ENCODE measurements around the gene GTF3C5.

The GTF3C5 gene

GRCh38 chr9:133050781-133051180, 20.0 kb downstream of the GTF3C5 start:
- Histone ChIP-seq H3K36me3 (peaks cover 98% of the 10 kb centered on the region), H3K27me3 (ENCODE audit: insufficient read depth, low read depth, severe bottlenecking) (no peaks in the 10 kb centered on the region), H3K9me3 (ENCODE audit: severe bottlenecking) (no peaks in the 10 kb centered on the region), H3K27ac (no peak overlapping the region), H3K4me3 (ENCODE audit: low read depth, low read length) (no peak overlapping the region)
- no peak for TF ChIP-seq CTCF (IDR thresholded peaks at IDR 0.05; ENCODE audit: low read depth, low read length)
- DNase-seq = no peak

GRCh38 chr9:133051281-133051900, 20.6 kb downstream of the GTF3C5 start:
- no peak for TF ChIP-seq CTCF (IDR thresholded peaks at IDR 0.05; ENCODE audit: low read depth, low read length)
- Histone ChIP-seq H3K9me3 (ENCODE audit: severe bottlenecking) (no peaks in the 10 kb centered on the region), H3K27ac (no peak overlapping the region), H3K36me3 (peaks cover 98% of the 10 kb centered on the region), H3K4me3 (ENCODE audit: low read depth, low read length) (no peak overlapping the region), H3K27me3 (ENCODE audit: insufficient read depth, low read depth, severe bottlenecking) (no peaks in the 10 kb centered on the region)
- DNase-seq = no peak

- H3K9me3 ChIP-seq (ENCODE audit: severe bottlenecking) = no peaks in the 10 kb centered on the region
- no peak overlapping the region for H3K27ac ChIP-seq
- H3K4me3 ChIP-seq (ENCODE audit: low read depth, low read length) = no peak overlapping the region
- DNase-seq = no peak
- H3K27me3 ChIP-seq (ENCODE audit: insufficient read depth, low read depth, severe bottlenecking) = no peaks in the 10 kb centered on the region
- peaks cover 98% of the 10 kb centered on the region for H3K36me3 ChIP-seq
- TF ChIP-seq CTCF (IDR thresholded peaks at IDR 0.05; ENCODE audit: low read depth, low read length) = no peak
Measured at GRCh38 chr9:133051966-133052539, 21.3 kb downstream of the GTF3C5 start.

- peaks cover 96% of the 10 kb centered on the region for H3K36me3 ChIP-seq
Measured at GRCh38 chr9:133054194-133054890, 23.5 kb downstream of the GTF3C5 start.

GRCh38 chr9:133054966-133055365, 24.2 kb downstream of the GTF3C5 start:
- Histone ChIP-seq H3K4me3 (ENCODE audit: low read depth, low read length) (no peak overlapping the region), H3K36me3 (peaks cover 91% of the 10 kb centered on the region), H3K27ac (no peak overlapping the region), H3K9me3 (ENCODE audit: severe bottlenecking) (no peaks in the 10 kb centered on the region), H3K27me3 (ENCODE audit: insufficient read depth, low read depth, severe bottlenecking) (no peaks in the 10 kb centered on the region)
- no peak for DNase-seq
- TF ChIP-seq CTCF (IDR thresholded peaks at IDR 0.05; ENCODE audit: low read depth, low read length) = no peak

More at GRCh38 chr9:133054194-133054890, 23.5 kb downstream of the GTF3C5 start:
- H3K4me3 ChIP-seq (ENCODE audit: low read depth, low read length) = no peak overlapping the region
- no peak for TF ChIP-seq CTCF (IDR thresholded peaks at IDR 0.05; ENCODE audit: low read depth, low read length)
- H3K27ac ChIP-seq = no peak overlapping the region
- no peaks in the 10 kb centered on the region for H3K27me3 ChIP-seq (ENCODE audit: insufficient read depth, low read depth, severe bottlenecking)
- no peaks in the 10 kb centered on the region for H3K9me3 ChIP-seq (ENCODE audit: severe bottlenecking)
- DNase-seq = no peak
